Aortic smooth muscle cell (primary cell): Measurements from ENCODE around the gene TTC21B. TPM values are rescaled to one million over a fixed set of nuclear protein-coding genes. Genes with fewer than 3 reads are reported as not detected.

ENCODE experiments used
- total RNA-seq: library from RNA; depleted of rRNA; stranded (reverse); fragments of >200 nt; gene quantifications from 2 replicates; pipeline ENCODE4 v1.2.3, GENCODE V29; 2014

Gene TTC21B
- total RNA-seq = 19.7 and 20.3 TPM in 2 replicates

GRCh38 chr2:165953655-165954606 is at the start of gene TTC21B:
Gene TTC21B, minus strand, starts transcription at chr2:165953776. Its CDS starts 71 bp downstream, at chr2:165953705.

Other genes starting within 250 kb of the TTC21B start
- 0.44 and 2.0 TPM in 2 replicates for gene GALNT3, start 159.5 kb downstream of the TTC21B start, total RNA-seq
- gene SCN1A, start 174.2 kb upstream of the TTC21B start, total RNA-seq = 0.13 and 0.25 TPM in 2 replicates